Endometrial microvascular endothelial cells (primary cell): ENCODE measurements around the gene RGS3. TPM values are rescaled to one million over a fixed set of nuclear protein-coding genes. Genes with fewer than 3 reads are reported as not detected.

Experiments
- in situ Hi-C: cut with HindIII; loops from 2 replicates; pipeline ENCODE4 v1.10.0; 2017; ENCODE audit warnings: low sequenced_read_pairs, low pct_unique_long_range_greater_than_20kb; ENCODE audit errors: inconsistent ontology term
- total RNA-seq: library from RNA; depleted of rRNA; stranded (reverse); fragments of >200 nt; gene quantifications from one replicate; pipeline ENCODE4 v1.2.3, GENCODE V29; 2015; ENCODE audit errors: inconsistent ontology term

Gene RGS3
- total RNA-seq, 1 donor from 2014 or later, result 106 TPM

DNA sequence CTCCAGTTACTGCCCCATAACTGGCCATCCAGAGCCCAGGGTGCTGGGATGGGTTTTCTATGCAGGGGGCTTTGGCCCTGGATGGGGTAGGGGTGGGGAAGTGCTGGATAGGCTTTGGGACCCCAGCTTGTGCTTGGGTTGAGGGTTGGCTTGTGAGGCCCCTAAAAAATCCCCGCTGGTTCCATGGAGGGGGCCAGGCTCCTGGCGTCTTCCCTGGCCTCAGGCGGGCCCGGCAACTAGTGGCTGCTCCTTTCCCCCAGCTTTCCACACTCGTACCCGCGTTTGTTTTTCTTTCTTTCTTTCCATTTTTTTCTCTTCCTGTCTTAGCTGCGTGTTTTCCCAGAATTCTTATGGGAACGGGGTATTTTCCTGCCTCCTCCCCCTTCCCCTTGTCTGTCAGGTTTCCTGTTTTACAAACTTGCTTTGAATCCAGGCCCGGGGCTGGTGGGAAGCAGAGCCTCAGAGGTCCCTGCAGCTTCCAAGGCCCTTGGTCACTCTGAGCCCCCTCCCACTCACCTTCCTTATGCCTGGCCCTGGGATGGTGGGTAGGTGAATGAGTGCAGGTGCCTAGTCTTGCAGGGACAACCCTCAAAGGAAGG lies 40.2 kb downstream of the RGS3 start:
- in situ Hi-C loops, result loop anchor here (10.0 kb wide), 1 partner anchor 151 kb away; no protein-coding TSS in a partner anchor

DNA sequence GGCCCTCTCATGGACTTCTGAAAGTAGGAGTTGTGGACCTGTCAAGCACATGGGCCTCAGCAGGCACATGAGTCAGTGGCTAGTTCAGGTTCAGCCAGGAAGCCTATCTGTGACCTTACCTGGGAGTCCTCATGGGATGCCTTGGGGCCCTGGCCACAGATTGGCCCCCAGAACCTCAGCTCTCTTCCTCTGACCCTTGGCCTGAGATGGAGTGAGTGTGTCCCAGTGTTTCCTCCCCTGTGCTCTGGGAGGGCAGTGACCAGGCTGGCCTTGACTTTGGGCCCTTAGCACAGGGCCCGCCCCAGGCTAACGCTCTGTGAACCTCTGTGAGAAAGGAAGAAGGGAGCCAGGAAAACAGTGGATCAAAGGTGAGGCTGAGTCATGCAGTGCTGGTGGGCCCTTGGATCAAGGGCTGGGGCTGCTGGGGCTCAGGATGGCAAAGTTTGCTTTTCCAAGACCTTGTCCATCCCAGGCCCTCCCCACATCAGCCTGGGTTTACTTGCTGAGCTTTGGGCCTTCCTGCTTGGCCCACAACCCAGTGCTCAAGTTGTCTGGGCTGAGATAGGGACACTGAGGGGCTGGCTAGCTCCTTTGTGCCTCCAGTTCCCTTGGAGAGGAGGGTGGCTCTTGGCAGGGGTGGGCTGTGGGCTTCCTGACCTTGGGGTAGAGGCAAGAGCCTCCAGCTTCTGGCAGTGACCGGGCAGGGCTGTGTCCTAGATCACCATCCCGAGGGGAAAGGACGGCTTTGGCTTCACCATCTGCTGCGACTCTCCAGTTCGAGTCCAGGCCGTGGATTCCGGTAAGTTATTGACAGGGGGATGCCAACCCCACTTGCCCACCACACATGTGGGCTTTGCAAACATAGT lies 41.4 kb downstream of the RGS3 start:
- in situ Hi-C loops, result loop anchor here (10.0 kb wide), 1 partner anchor 150 kb away; no protein-coding TSS in a partner anchor

DNA sequence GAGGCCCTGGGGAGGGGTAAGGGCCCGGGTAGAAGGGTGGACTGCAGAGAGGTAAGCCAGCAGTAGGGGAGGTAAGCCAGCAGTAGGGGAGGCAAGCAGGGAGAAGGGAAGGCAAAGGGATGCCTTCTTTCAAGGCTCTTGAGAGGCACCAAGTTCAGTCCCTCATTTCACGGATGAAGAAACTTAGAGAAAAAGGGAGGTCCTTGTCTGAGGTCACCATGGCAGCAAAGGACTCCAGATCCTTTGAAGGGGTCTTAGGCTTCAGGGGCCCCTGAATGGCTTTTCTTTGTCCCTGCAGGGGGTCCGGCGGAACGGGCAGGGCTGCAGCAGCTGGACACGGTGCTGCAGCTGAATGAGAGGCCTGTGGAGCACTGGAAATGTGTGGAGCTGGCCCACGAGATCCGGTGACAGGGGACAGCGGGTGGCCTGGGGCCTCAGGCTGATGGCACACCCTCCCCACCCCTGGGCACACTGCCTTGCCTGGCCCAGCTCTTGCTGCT lies 42.6 kb downstream of the RGS3 start:
- in situ Hi-C loops, result loop anchor here (10.0 kb wide), 1 partner anchor 149 kb away; no protein-coding TSS in a partner anchor

DNA sequence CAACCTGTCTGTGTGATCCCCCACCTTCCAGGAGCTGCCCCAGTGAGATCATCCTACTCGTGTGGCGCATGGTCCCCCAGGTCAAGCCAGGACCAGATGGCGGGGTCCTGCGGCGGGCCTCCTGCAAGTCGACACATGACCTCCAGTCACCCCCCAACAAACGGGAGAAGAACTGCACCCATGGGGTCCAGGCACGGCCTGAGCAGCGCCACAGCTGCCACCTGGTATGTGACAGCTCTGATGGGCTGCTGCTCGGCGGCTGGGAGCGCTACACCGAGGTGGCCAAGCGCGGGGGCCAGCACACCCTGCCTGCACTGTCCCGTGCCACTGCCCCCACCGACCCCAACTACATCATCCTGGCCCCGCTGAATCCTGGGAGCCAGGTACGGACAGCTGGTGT lies 43.7 kb downstream of the RGS3 start:
- in situ Hi-C loops, result loop anchor here (10.0 kb wide), 1 partner anchor 148 kb away; no protein-coding TSS in a partner anchor

DNA sequence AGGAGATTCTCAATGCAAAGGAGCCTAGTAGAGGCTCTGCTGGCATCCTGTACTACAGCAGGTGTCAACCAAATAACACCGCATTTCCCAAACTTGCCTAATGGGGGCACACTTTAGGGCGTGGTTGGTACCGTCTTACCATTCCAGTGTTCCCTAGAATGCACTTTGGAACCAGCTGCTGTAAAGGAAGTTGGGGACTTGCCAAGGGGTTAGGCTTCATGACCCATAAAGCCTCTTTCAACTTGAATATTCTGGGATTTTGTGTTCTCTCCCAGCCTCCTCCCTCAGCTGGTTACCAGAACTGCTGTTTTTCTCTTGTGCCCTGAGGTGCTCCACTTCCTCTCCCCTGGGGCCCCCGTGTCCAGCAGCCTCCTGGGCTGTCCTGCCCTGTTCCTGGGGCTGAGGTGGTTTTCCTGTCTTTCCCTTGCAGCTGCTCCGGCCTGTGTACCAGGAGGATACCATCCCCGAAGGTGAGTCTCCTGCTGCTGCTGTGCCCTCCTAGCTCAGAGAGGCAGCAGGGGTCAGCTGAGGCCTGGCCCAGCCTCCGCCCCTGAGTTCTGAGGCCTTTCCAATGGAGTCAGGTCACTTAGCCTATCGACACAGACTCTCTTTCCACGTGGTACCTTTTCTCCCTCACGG lies 44.7 kb downstream of the RGS3 start:
- in situ Hi-C loops, result loop anchor here (10.0 kb wide), 1 partner anchor 147 kb away; no protein-coding TSS in a partner anchor

DNA sequence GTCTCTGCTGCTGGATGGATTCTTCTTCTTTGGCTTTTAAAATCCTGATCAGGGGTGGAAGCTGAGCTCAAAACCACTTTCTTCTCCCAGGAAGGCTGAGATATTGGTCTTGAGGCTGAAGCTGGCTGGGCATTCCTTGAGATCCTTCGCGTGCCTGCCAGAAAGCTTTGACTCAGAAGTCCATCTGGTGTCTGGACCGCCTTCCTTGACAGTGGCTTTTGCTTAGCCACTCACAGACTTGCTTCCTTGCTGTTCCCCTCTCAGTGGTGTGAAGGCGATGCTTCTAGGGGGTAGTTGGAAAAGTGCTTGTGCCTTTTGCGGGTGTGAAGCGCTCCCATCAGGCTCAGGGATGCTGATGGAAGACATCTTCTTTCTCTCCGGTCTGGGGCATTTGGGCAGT lies 45.9 kb downstream of the RGS3 start:
- in situ Hi-C loops, result loop anchor here (10.0 kb wide), 1 partner anchor 145 kb away; no protein-coding TSS in a partner anchor

DNA sequence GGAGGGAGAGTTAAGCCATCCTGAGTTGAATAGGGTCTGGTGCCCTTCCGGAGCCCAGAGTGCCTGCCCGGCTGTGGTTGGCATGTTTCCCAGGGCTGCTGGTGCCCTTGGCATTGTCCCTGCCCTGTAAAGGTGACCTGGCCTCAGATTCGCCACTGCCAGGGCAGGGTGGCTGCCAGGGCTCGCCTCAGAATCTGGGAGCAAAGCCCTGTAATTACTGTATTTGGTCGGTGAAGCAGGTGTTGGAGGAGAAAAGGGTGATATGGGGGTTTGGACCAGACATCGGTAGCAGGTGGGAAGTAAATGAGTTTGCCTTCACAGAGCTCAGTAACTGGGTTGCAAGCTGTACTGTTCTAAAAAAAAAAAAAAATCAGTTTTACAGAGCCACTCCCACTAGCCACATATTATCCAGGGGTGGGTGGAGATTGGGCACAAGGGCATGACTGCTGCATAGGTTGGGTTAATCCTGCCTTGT lies 47.6 kb downstream of the RGS3 start:
- in situ Hi-C loops, result no loop called here

DNA sequence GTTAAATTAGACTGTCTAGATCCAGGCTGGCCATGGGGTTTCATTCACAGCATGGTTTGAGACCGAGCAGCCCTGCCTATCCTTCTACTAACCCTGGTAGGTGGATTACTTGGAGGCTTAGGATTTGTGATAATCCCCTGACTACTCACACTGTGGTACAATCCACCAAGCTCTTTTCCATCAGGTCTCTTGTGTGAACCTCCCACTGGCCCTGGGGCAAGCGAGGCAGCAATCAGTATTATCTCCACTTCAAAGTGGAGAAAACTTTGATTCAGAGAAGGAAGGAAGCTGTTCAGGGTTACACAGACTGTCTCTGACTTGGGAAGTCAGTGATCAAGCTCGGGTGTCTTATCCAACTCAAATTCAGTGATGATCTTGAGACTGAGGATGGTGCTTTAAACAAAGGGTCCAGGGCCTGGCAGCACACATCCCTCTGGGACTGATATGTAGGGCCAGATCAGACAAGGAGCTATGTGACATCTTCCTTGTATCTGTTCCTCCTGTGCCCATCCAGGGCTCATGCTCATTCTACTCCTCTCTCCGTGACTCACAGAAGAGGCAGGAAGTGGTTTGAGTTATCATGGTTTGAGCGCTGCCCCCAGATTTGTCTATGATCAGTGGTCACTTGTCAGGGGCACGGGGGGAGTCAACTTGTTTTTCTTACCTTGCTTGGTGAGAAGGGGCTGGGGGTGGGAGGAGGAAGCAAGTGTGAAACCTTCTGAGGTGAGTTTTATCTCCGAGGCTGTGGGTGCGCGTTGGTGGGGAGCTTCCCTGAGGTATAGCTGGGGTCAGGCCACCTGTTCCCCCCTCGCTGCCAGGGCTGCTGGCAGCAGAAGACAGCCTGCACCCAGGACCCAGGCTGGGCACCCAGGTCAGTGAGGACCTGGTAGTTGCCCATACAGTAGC lies 48.6 kb downstream of the RGS3 start:
- in situ Hi-C loops, result no loop called here

DNA sequence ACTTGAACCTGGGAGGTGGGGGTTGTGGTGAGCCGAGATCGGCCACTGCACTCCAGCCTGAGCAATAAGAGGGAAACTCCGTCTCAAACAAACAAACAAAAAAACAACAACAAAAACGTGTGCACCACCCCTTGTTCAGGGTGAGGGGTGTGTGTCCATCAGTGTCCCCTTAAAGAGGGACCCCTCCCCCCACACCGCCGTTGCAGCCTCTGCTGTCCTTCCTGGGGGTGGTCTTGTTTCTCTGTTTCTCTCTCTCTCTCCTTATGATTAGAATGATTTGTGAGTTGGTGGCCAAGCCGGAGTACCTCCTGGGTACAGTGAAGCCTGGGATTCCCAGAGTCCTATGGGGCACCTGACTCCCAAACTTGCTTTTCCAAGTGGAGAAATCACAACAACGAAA lies 49.6 kb downstream of the RGS3 start:
- in situ Hi-C loops, result no loop called here

DNA sequence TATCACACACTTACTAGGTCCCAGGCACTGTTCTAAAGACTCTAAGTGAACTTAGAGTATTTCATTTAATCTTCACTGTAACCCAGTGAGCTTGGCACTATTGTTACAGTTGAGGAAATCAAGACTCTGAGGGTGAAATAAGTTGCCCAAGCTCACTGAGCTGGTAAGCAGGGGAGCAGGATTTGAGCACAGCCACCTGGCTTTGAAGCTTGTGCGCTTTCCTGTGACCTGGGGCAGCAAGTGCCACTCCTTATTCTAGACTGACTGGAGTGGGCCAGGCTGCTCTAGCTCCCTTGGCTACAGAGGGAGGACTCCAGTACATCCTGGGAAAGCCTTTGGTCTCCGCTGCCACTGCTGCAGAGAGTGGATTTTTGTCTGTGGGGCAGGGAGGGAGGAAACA lies 50.0 kb downstream of the RGS3 start:
- in situ Hi-C loops, result no loop called here

DNA sequence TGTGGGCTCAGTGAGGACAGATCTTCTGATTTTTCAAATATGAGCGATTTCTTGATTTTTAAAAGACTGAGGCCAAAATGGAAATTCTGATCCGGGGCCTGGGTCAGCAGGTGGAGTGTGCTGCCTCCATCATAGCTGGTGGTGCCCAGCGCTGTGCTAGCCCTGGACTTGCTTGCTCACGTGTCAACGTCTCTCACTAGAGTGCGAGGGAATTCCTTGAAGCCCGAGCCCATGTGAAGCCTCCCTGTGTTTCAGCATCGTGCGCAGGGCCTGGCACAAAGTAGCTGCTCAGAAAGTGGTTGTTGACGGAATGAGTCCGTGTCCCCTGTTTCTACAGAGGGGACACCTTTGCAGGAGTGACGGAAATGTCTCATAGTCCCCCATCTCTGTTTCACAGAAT lies 50.5 kb downstream of the RGS3 start:
- in situ Hi-C loops, result no loop called here

DNA sequence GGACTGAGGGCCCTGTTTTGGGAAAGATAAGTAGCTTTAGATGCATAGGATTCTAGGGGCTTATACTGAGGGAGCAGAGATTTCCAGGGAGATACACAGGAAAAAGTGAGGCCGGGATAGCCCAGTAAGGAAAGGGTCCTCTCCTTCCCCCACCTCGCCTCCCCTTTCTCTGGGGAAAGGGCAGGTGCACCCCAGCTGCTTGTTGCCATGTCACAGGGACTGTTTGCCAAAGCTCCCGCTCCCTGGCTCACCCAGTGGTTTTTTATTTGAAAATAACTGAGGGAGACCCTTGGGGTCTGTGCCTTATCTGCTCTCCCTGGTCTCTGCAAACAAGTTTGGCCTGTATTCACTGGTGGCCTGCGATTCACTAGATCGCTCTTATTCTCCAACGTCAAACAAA lies 51.2 kb downstream of the RGS3 start:
- in situ Hi-C loops, result no loop called here

DNA sequence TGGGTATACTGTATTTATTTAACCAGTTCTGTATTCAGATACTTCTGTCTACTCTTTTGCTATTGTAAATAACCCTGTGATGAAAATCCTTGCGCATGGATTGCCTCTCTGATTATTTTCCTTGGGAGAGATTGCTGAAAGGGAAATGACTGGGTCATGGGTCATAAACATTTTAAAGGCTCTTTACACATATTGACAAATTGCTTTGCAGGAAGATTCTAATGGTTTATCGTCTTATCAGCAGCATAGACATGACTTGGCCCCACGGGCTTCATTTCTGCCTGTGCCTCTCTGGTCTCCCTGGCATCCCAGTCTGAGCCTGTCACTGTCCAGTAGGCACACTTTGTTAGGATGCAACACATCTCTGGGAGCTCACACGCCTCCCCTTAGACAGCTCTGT lies 52.3 kb downstream of the RGS3 start:
- in situ Hi-C loops, result no loop called here

DNA sequence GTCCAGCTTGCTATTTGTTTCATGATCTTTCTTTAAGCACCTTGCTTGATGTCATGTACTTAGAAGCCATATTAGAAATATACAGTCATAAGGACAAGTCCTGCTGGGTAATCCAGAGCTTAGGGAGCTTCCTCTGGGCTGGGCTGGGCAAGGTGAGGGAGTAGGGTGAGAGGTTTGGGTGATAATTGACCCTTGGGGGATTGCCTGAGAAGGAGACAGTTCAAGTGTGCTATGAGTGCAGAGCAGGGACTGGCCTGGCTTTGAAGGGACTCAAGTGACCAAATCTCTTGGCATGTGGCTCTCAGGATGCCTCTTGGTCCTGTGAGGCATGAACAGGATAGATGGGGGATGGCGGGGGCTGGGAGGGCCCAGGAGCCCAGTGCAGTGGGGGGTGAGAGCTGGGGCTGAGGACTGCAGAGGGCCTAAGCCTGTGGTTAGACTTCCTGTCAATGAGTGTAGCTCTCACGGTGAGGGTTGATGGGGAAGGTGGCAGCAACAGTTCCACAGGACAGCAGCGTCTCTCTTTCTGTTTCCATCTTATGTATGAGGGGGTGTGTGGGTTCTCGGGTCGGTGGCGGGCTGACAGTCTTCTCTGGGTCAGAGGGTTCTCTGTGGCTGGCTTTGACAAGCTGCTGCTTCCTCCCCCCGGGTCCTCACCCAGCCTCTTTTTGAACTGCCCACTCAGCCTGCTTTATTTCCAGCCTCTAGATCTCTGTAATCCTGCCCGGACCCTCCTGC lies 53.5 kb downstream of the RGS3 start:
- in situ Hi-C loops, result no loop called here

DNA sequence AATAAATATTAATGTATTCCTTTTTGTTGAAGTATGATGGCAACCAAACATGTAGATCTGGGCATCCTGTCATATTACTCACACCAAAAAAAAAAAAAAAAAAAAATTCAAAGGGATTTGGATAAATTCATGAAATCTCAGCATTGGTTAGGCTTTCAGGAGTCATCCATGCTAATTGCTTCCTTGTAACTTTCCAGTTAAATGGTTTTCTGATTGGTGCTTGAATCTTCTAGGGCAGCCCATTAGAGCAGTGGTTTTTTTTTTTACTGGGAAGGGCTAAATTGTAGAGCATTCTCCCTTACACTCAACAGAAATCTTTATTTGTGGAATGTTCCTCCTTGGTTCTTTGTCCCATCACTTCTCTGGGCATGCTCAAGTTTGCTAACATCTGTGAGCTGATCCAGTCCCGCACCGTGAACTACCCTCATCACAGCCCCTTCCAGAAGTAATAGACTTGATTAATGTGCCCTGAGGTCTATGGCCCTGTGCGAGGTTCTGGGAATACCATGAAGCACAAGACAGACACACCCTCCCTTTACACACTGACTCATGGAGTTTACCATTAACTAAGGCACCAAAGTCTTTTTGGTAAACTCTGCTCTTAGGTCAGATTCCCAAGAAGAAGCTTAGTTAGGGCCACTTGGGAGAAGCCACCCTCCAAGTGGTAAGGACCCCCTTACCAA lies 56.0 kb downstream of the RGS3 start:
- in situ Hi-C loops, result no loop called here

DNA sequence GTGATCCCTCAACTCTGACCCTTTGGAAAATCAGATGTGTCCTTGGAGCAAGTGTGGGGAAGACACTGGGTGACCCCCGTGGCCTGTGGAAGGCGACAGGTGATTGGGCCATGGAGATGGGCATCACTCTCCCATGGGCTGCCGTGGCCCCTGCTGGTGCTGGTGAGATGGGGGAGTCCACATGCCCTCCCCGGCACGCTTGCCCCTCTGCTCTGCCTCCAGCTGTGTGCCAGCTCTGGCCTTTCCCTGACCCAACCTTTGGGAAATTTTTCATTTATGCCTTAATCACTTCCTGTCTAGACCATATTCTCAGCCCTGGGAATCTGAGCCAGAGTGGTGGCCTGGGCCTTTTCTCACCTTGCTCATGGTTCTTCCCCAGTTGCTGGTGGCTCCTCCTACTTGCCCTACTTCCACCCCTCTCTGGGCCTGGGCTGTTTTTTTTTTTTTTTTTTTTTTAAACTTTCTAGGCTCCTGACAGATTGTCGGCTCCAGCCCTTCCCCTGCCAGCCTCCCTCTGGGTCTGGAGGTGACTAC lies 56.6 kb downstream of the RGS3 start:
- in situ Hi-C loops, result no loop called here

DNA sequence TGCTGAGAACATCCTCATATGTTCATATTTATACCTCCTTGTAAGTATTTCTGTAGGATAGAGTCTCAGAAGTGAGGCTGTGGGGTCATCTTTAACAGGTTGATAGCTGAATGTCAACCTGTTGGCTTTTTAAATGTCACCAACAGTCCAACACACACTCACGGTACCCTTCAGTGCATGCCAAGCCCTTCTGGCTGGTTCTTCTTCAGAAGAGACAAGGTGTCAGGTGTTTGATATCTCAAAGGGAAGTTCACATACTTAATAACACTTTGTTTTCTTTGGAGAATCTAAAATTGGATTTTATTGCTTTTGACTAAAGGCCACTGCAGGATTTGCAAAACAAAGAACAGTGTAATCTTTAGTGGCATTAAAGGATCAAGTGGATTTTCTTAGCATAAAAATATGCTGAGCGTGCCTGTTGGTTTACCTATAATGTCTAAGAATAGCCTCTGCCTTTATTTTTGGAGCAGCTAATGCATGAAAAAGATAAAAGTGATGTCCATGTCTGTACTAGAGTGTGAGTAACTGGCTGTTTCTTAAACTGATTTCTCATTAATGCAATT lies 58.2 kb downstream of the RGS3 start:
- in situ Hi-C loops, result no loop called here
